ENCODE data around the gene DBN1.

DNA sequence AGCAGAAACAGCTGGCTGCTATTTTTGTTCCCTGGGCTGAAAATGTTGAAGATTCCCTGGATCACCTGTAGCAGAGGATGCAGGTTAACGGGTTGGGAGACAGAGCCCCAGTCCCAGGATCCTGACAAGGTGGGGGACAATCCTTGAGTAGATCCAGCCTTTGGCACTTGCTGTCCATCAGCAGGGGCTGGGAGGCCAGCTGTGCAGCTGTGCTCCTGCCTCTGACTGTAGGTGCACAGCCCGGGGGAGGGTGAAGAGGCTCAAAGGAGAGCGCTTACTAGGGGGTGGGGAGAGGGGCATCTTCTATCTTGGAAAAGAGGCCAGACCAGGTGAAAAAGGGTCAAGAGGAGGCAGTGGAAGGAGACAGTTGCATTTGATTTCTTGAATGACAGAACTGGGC, 46.8 kb upstream of the DBN1 start:
- TF ChIP-seq, protein P1, sequence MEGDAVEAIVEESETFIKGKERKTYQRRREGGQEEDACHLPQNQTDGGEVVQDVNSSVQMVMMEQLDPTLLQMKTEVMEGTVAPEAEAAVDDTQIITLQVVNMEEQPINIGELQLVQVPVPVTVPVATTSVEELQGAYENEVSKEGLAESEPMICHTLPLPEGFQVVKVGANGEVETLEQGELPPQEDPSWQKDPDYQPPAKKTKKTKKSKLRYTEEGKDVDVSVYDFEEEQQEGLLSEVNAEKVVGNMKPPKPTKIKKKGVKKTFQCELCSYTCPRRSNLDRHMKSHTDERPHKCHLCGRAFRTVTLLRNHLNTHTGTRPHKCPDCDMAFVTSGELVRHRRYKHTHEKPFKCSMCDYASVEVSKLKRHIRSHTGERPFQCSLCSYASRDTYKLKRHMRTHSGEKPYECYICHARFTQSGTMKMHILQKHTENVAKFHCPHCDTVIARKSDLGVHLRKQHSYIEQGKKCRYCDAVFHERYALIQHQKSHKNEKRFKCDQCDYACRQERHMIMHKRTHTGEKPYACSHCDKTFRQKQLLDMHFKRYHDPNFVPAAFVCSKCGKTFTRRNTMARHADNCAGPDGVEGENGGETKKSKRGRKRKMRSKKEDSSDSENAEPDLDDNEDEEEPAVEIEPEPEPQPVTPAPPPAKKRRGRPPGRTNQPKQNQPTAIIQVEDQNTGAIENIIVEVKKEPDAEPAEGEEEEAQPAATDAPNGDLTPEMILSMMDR (IDR thresholded peaks at IDR 0.05) = no peak
- TF ChIP-seq POLR2AphosphoS5 (IDR thresholded peaks at IDR 0.05) = no peak

Data from transverse colon (tissue), 4 donors.